Measurements from ENCODE around the gene GLCE. TPM values are rescaled to one million over a fixed set of nuclear protein-coding genes. Genes with fewer than 3 reads are reported as not detected.
"Not testable (repeated sequence)": the region's sequence is repeated elsewhere in the genome, so short reads cannot be mapped to it uniquely, and the experiment has no call there.

GLCE gene
- polyA plus RNA-seq, 4 donors: 18.2 to 66.5 (median 30.6) TPM

- H3K27me3 ChIP-seq (ENCODE audit: control insufficient read depth in 3 of 3, insufficient read depth in 3 of 3, low read length in 3 of 3); H3K4me3 ChIP-seq (ENCODE audit: low read depth in 1 of 3, low read length in 3 of 3); H3K27ac ChIP-seq (ENCODE audit: low read depth in 1 of 3, low read length in 2 of 3); H3K4me1 ChIP-seq (ENCODE audit: control insufficient read depth in 3 of 3, insufficient read depth in 2 of 3, low read depth in 1 of 3, low read length in 2 of 3); H3K36me3 ChIP-seq (ENCODE audit: control insufficient read depth in 3 of 3, insufficient read depth in 2 of 3, low read depth in 1 of 3, low read length in 3 of 3); FAIRE-seq; DNase-seq; H3K9me3 ChIP-seq (ENCODE audit: control insufficient read depth in 2 of 2, insufficient read depth in 1 of 2, low read depth in 1 of 2, low read length in 1 of 2): not testable (repeated sequence)
- WGBS, 3 donors: 87 to 91% (median 89%) methylated on average over 10 of the region's 10 CpGs
Measured at GRCh38 chr15:69291651-69292050, 131.2 kb downstream of the GLCE start.

DNA sequence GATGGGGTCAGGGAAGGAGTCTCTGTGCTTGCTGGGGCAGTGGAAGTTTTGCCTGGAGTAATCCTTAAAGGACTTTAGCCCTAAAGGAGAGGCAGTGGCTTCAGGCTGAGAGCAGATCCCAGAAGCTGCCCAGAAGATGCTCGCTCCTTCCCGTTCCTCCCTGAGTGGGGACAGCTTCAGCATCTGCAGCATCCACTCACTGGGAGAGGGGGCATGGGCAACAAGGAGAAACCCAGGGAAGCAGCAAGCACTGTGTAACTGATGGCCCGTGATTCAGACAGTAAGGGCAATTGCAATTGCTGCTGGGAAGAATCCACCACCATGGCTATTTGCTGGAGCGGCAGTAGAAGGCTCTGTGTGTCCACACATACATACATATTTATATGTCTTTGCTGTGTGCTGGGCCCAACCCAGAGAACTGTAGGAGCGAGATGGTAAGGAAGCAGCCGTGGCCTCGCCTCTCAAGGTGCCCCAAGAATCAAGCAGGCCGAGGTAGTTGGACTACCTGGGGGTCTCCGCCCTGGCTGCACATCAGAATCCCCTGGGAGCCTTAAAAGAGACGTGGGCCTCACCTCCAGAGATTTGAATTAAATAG, 132.5 kb downstream of the GLCE start:
- no peak for FAIRE-seq
- WGBS, 3 donors: 82 to 91% (median 83%) methylated on average over 10 of the region's 10 CpGs
- DNase-seq: no peak

DNA sequence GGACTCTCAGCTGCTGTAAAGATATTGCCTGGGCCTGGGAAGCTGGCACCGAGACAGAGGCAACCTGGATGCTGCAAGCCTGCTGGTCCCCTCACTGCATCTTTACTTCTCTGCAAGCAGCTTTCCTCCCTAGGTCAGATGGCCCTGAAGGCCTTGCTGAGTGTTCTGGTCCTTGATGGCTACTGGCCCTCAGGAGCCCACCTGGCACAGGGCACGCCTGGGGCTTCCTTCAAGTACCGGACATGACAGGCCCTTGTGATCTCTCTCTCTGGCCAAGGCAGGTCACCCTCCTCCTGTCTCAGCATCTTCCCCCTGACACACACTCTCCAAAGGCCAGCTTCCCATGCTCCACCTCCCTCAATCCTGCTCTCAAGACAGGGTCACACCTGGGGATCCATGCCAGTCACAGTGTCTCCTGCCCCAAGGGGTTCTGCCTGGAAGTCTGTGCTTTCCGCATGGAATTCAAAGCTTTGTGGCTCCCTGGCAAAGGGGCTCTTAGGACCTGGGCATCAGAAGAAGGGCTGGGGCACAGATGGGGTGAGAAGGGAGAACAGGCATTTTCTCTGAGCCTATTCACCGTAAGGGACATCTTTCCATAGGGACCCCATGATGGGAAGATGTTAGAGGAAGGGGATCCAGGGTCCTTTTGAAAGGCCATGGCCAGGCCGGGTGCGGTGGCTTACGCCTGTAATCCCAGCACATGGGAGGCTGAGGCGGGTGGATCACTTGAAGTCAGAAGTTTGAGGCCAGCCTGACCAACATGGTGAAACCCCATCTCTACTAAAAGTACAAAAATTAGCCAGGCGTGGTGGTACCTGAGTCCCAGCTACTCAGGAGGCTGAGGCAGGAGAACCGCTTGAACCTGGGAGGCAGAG, 133.5 kb downstream of the GLCE start:
- no peaks in the 10 kb centered on the region for H3K4me1 ChIP-seq (ENCODE audit: control insufficient read depth in 3 of 3, insufficient read depth in 2 of 3, low read depth in 1 of 3, low read length in 2 of 3)
- DNase-seq: no peak
- no peak overlapping the region for H3K27ac ChIP-seq (ENCODE audit: low read depth in 1 of 3, low read length in 2 of 3)
- H3K27me3 ChIP-seq (ENCODE audit: control insufficient read depth in 3 of 3, insufficient read depth in 3 of 3, low read length in 3 of 3): peaks cover 0 to 6% (median 0%) of the 10 kb centered on the region in 3 donors
- FAIRE-seq: no peak
- no peak overlapping the region for H3K4me3 ChIP-seq (ENCODE audit: low read depth in 1 of 3, low read length in 3 of 3)
- H3K9me3 ChIP-seq (ENCODE audit: control insufficient read depth in 2 of 2, insufficient read depth in 1 of 2, low read depth in 1 of 2, low read length in 1 of 2): peaks cover 0 to 6% of the 10 kb centered on the region in 2 donors
- H3K36me3 ChIP-seq (ENCODE audit: control insufficient read depth in 3 of 3, insufficient read depth in 2 of 3, low read depth in 1 of 3, low read length in 3 of 3): no peaks in the 10 kb centered on the region
- 91 to 94% (median 93%) methylated on average over 11 of the region's 11 CpGs for WGBS, 3 donors

More for the DNA sequence above, 132.5 kb downstream of the GLCE start:
- Histone ChIP-seq H3K27me3 (ENCODE audit: control insufficient read depth in 3 of 3, insufficient read depth in 3 of 3, low read length in 3 of 3) (no peaks in the 10 kb centered on the region), H3K4me1 (ENCODE audit: control insufficient read depth in 3 of 3, insufficient read depth in 2 of 3, low read depth in 1 of 3, low read length in 2 of 3) (peaks cover 0 to 4% (median 0%) of the 10 kb centered on the region in 3 donors), H3K27ac (ENCODE audit: low read depth in 1 of 3, low read length in 2 of 3) (no peak overlapping the region), H3K4me3 (ENCODE audit: low read depth in 1 of 3, low read length in 3 of 3) (no peak overlapping the region), H3K9me3 (ENCODE audit: control insufficient read depth in 2 of 2, insufficient read depth in 1 of 2, low read depth in 1 of 2, low read length in 1 of 2) (peaks cover 0 to 6% of the 10 kb centered on the region in 2 donors), H3K36me3 (ENCODE audit: control insufficient read depth in 3 of 3, insufficient read depth in 2 of 3, low read depth in 1 of 3, low read length in 3 of 3) (no peaks in the 10 kb centered on the region)

DNA sequence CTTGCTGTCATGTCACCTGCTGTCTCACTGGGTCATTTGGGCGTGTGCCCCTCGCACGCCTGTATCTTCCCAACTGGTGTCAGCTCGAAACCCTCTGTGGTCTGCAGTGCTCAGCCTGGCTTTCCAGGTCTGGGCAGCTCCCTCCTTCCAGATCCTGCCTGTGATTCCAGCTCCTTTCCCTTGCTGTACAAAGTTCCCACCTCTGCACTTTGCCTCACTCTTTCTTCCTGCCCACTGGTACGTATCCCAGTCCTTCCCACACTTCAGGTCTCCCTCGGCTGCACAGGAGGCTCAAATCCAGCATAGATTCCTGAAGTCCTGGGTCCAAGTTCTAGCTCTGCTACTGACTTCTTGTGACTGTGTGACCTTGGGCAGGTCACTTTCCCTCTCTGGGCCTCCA, 136.2 kb downstream of the GLCE start:
- Histone ChIP-seq H3K4me1 (ENCODE audit: control insufficient read depth in 3 of 3, insufficient read depth in 2 of 3, low read depth in 1 of 3, low read length in 2 of 3) (peaks cover 4 to 8% (median 5%) of the 10 kb centered on the region in 3 donors), H3K27me3 (ENCODE audit: control insufficient read depth in 3 of 3, insufficient read depth in 3 of 3, low read length in 3 of 3) (peaks cover 0 to 17% (median 6%) of the 10 kb centered on the region in 3 donors), H3K36me3 (ENCODE audit: control insufficient read depth in 3 of 3, insufficient read depth in 2 of 3, low read depth in 1 of 3, low read length in 3 of 3) (no peaks in the 10 kb centered on the region), H3K4me3 (ENCODE audit: low read depth in 1 of 3, low read length in 3 of 3) (no peak overlapping the region), H3K9me3 (ENCODE audit: control insufficient read depth in 2 of 2, insufficient read depth in 1 of 2, low read depth in 1 of 2, low read length in 1 of 2) (peaks cover 0 to 6% of the 10 kb centered on the region in 2 donors), H3K27ac (ENCODE audit: low read depth in 1 of 3, low read length in 2 of 3) (no peak overlapping the region)
- no peak for FAIRE-seq
- 34 to 67% (median 56%) methylated on average over 6 of the region's 6 CpGs for WGBS, 3 donors
- DNase-seq: peak in 1 of 2 donors; percentile 49

DNA sequence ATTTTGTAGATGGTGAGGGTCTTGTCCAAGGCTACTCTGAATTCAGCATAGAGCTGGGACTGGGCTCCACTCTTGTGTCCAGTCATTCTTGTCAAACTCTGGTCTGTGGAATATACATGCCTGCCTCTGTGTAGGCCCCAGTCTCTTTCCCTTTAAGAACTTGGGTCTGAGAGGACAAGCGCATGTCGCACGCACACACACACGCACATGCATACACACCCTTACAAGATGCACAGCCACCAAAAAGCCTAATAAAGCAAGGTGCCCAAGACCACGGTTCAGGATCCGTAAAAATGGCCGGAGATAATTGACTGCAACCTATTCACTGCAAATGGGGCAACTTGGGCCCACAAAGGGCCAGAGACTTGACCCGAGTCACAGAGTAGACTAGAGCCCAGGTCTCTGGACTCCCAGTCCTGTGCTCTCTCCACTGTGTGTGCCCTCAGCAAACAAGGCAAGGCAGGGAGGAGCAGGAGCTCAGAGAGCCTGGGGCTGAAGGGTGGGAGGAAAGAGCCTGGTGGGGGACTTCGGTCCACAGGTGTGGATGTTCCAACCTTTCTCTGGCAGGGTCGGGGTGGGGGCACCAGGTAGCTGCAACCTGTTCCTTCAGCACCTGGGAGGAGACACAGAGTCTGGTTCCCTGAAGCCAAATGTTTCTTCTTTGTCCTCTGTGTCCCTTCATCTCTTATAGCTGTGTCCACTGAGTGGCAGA, 137.4 kb downstream of the GLCE start:
- Histone ChIP-seq H3K27me3 (ENCODE audit: control insufficient read depth in 3 of 3, insufficient read depth in 3 of 3, low read length in 3 of 3) (peaks cover 0 to 17% (median 6%) of the 10 kb centered on the region in 3 donors), H3K27ac (ENCODE audit: low read depth in 1 of 3, low read length in 2 of 3) (no peak overlapping the region), H3K4me1 (ENCODE audit: control insufficient read depth in 3 of 3, insufficient read depth in 2 of 3, low read depth in 1 of 3, low read length in 2 of 3) (peaks cover 4 to 8% (median 5%) of the 10 kb centered on the region in 3 donors), H3K4me3 (ENCODE audit: low read depth in 1 of 3, low read length in 3 of 3) (no peak overlapping the region), H3K36me3 (ENCODE audit: control insufficient read depth in 3 of 3, insufficient read depth in 2 of 3, low read depth in 1 of 3, low read length in 3 of 3) (no peaks in the 10 kb centered on the region), H3K9me3 (ENCODE audit: control insufficient read depth in 2 of 2, insufficient read depth in 1 of 2, low read depth in 1 of 2, low read length in 1 of 2) (peaks cover 0 to 6% of the 10 kb centered on the region in 2 donors)
- DNase-seq: no peak
- FAIRE-seq: no peak
- 87 to 94% (median 92%) methylated on average over 10 of the region's 10 CpGs for WGBS, 3 donors

- Histone ChIP-seq H3K9me3 (ENCODE audit: control insufficient read depth in 2 of 2, insufficient read depth in 1 of 2, low read depth in 1 of 2, low read length in 1 of 2) (peaks cover 0 to 6% of the 10 kb centered on the region in 2 donors), H3K4me1 (ENCODE audit: control insufficient read depth in 3 of 3, insufficient read depth in 2 of 3, low read depth in 1 of 3, low read length in 2 of 3) (peaks cover 4 to 8% (median 5%) of the 10 kb centered on the region in 3 donors), H3K27me3 (ENCODE audit: control insufficient read depth in 3 of 3, insufficient read depth in 3 of 3, low read length in 3 of 3) (peaks cover 0 to 17% (median 6%) of the 10 kb centered on the region in 3 donors), H3K27ac (ENCODE audit: low read depth in 1 of 3, low read length in 2 of 3) (no peak overlapping the region), H3K36me3 (ENCODE audit: control insufficient read depth in 3 of 3, insufficient read depth in 2 of 3, low read depth in 1 of 3, low read length in 3 of 3) (no peaks in the 10 kb centered on the region), H3K4me3 (ENCODE audit: low read depth in 1 of 3, low read length in 3 of 3) (peak overlapping the region in 2 of 3 donors; percentile 31 to 56)
- DNase-seq: no peak
- FAIRE-seq: no peak
- WGBS, 3 donors: 65 to 86% (median 86%) methylated on average over 14 to 15 of the region's 15 CpGs
Measured at GRCh38 chr15:69298354-69298696, 137.9 kb downstream of the GLCE start.

DNA sequence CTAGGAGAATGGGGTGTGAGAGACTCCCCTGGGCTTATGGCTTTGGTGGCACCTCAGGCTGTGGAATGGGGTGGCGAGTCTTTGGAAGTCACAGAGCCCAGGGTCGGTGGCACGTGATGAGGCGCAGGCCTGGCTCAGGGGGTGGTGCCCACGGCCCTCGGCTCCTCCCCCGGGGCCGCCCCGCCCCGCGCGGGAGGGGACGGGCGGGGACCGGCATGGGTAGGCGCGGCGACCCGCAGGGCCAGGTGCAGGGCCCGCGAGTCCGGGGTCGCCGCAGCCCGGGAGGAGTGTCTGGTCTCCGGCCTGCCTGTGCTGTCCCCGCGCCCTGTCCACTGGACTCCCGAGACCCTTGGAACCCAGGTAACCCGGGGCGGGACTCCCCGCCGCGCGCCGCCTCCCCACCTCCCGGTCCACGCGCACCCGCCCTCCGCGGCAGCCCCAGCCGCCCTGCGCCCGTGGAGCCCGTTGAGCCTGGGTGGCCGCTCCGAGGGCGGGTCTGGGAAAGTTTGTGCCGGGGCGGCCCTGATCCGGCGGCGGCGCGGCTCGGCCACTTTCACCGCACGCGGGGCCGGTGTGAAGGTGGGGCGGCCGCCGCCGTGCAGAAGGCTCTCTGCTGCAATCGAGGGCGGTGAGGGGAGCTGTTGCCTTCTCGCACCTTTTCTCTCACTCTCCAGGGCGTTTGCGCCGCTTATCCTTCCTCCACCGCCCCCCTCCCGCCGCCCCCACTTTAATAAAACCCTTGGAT, 138.4 kb downstream of the GLCE start, which contains the start of gene PAQR5:
PAQR5 (plus strand) TSS at position 216 of the 745 bp plus-strand sequence. CDS start 61,169 bp downstream, outside the sequence.
- Histone ChIP-seq H3K4me3 (ENCODE audit: low read depth in 1 of 3, low read length in 3 of 3) (peak within 1 kb of the TSS; percentile 31 to 56 (median 44)), H3K27ac (ENCODE audit: low read depth in 1 of 3, low read length in 2 of 3) (no peak within 1 kb of the TSS), H3K4me1 (ENCODE audit: control insufficient read depth in 3 of 3, insufficient read depth in 2 of 3, low read depth in 1 of 3, low read length in 2 of 3) (peaks cover 4 to 8% (median 5%) of the 10 kb centered on the region in 3 donors), H3K9me3 (ENCODE audit: control insufficient read depth in 2 of 2, insufficient read depth in 1 of 2, low read depth in 1 of 2, low read length in 1 of 2) (peaks cover 0 to 6% of the 10 kb centered on the region in 2 donors), H3K27me3 (ENCODE audit: control insufficient read depth in 3 of 3, insufficient read depth in 3 of 3, low read length in 3 of 3) (peaks cover 0 to 17% (median 6%) of the 10 kb centered on the region in 3 donors), H3K36me3 (ENCODE audit: control insufficient read depth in 3 of 3, insufficient read depth in 2 of 3, low read depth in 1 of 3, low read length in 3 of 3) (no peaks in the 10 kb centered on the region)
- FAIRE-seq: no peak
- 0 to 3% (median 2%) methylated on average over 32 to 74 of the region's 74 CpGs for WGBS, 3 donors
- DNase-seq: peak; percentile 62 to 79

All from small intestine (tissue), 7 donors.